Cardiac septum (tissue), 1 donor: ENCODE results near the gene ZBTB38. TPM values are rescaled to one million over a fixed set of nuclear protein-coding genes. Genes with fewer than 3 reads are reported as not detected.

Source experiments
- DNase-seq: peaks from one replicate; pipeline ENCODE4 v3.0.0-alpha.2; 2020; ENCODE audit warnings: low spot score
- intact Hi-C: fragments of 100-400 bp; cut with DNase I; formaldehyde crosslinking; loops from one replicate; pipeline ENCODE4 v1.14.0; 2022
- total RNA-seq: library from RNA; stranded (reverse); fragmentation: NEBNext Ultra II Directional; extraction: Animal tissue kit (Norgen Biotek cat#: 25700); gene quantifications from one replicate; pipeline ENCODE4 v1.2.1, GENCODE V29; 2021
- donor health status: DM: no; HTN: no; CAD: no.

The ZBTB38 gene
- total RNA-seq, 1 donor from 2014 or later, result 119 TPM

DNA sequence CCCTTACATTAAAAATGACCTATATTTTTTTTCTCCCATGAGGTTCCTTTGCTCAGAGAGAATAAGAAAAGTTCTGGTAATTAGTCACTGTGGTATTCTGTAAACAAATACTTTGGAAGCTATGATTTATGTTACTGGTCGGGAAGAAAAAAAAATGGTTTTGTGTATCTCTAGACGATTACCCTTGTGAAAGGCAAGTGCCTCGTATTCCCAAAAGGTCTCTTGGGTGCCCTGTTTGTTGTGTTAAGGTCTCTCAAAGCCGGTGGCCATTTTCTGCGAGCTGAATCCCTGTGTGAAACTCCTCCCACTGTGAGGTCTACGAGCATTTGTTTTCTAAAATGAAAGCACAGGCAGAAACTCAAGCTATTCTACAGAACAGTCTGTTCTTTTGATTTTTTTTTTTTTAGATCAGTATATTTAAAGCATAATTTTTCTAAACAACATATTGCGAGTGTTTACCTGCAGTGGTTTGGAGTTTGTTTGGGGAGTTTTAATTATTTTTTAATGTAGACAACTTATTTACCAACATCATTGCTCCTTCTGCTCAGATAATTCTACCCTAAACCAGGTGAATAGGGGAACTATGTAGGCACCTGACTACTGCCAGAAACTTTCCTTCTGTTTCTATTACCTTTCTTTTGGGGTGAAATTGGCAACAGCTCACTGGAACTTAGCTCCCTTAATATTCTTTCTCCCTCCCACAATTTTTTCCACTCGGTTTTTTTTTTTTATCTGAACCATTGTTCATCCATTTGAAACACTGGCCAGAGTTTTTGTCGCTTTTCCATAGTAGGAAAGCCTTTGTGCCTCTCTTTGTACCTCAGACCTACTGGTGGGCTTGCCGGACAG lies 44.0 kb downstream of the ZBTB38 start:
- intact Hi-C loops, result loop anchor here (2.0 kb wide), 1 partner anchor 16 kb away; no protein-coding TSS in a partner anchor
- no peak for DNase-seq

DNA sequence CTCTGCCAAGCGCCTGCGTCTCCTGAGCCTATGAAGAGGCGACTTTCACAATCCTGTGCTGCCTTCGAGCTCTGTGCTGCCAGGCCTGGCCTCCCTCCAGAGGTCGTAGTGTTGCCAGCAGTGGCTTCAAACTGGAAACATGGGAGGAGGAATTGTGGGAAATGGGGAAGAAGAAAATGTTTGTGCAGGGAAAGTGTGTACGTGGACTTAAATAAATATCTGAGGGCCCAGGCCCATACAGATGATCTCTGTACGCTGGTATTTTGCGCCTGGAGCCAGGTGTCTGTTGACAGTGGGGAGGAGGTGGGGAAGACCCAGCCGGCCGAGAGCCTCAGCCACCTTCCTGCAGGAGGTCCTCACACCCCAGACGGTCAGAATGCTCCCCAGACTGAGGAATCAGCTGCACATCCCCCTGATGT lies 44.6 kb downstream of the ZBTB38 start:
- peak; percentile 90 for DNase-seq
- intact Hi-C loops, result loop anchor here (2.0 kb wide), 1 partner anchor 16 kb away; no protein-coding TSS in a partner anchor

DNA sequence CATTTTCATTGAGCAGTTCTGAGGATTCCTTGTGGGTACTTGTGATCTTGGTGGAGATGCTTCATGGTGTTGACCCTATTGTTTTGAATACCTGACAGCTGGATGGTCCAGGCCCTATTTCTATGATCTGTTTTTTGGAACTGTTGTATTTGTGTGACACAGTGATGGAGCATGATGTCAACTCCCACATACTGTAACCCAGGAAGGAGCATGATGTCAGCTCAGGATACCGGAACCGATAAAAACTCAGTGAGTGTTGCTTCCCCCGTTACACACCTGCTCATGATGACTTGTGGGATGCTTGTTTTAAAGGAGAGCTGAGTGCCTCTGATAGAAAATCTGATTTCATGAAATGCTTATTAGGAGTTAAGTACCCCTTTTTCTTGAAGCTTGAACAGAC lies 45.1 kb downstream of the ZBTB38 start:
- no peak for DNase-seq
- intact Hi-C loops, result loop anchor here (2.0 kb wide), 1 partner anchor 15 kb away; no protein-coding TSS in a partner anchor

DNA sequence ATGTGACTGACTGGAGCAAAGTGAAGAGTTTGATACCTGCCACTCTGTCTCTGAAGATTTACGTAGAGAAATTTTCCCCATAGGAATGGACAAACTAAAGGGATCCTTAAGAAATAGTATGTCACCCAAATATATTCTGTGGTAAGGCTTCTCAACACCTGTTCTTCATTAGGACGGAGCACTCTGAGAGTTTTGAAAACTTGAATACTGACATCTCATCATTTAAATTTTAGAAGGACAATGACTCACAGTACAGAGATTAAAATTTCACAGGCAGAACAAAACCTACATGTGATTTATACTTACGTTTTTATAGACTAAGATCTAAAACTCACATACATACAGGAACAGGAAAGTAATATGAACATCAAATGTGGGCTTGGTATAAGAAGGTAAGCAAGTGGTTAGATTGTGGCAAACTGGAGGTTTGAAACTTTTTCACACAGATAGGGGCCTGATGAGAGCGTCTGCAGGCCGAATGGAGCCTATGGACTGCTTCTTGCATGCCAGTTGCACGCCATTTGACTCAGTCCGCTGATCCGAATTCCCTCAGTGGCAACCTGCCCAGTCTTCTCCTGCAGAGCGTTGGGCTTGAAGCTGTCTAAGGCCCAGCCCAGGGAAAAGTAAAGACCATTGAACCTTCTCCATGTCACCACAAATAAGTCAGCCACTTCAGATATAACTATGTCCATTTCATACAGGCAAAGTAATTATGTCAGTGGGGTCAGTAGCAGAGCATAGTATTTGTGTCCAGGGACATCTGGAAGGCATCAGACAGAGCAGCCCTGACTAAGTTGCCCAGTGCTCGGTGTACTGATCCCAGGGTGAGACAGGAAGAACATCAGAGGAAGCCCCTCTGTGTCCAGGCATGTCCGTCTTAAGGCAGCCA lies 45.7 kb downstream of the ZBTB38 start:
- no peak for DNase-seq
- intact Hi-C loops, result loop anchor here (2.0 kb wide), 1 partner anchor 15 kb away; no protein-coding TSS in a partner anchor

DNA sequence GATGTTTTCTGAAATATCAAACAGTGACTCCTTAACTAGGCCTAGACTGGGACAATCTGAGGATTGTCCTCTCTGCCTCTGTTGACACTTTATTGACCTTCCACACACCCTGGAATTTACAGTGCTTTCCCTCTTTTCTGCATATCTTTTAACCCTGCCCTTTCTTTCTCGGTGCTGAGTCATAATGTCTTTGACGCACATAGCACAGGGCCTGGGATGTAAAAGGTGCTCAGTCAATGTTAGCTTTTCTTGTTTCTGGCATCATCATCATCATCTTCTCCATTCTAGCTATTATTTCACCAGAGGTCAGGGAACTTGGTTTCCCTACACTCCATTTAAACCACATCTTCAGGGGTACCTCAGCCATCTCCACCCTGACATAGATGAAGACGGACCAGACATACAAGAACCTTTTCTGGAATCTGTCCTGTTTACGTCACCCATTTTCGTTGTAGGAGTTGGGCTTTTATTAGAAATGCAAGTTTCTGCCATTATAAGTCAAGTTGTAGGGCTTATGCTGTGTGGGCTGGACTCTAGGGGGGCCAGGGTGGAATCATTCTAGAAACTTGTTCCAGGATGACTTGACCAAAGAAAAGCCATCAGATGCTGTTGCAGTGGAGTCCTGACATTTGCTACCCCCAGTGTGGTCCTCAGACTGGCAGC lies 46.6 kb downstream of the ZBTB38 start:
- intact Hi-C loops, result no loop called here

DNA sequence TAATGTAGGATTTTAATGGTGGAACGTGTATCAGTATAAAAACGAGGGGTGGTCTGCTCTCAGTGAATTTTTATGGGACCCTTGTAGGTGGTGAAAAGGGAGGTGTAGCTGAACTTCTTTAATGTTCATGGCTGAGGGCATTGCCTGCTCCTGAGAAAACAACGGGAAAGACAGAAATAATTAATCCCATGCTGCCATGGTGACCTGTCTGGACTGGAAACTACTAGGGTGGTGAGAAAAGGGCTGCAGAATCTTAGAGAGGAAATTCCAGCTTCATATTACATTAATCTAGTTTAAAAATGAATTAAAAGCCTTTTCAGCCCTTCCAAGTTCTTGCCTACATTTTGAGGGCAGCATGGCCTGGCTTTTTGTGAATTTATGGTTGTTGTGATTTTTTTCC lies 47.6 kb downstream of the ZBTB38 start:
- no peak for DNase-seq
- intact Hi-C loops, result no loop called here

More for the DNA sequence above, 46.6 kb downstream of the ZBTB38 start:
- DNase-seq, result no peak

Other genes with a start within 250 kb of the ZBTB38 start
- 38.8 TPM for gene PXYLP1, start 136.7 kb upstream of the ZBTB38 start, total RNA-seq
- 7.1 TPM for gene RASA2, start 118.5 kb downstream of the ZBTB38 start, total RNA-seq